Effector memory CD8-positive, alpha-beta T cell (primary cell): Measurements from ENCODE around the gene IL19.

Source experiments
- ATAC-seq: fragments of 150-1000 bp; cut with Tn5 transposase; replicated peaks from 2 replicates; pipeline ENCODE4 v1.10.0; 2021; ENCODE audit warnings: mild to moderate bottlenecking, moderate library complexity
- DNase-seq, 3 experiments: peaks; one replicate each; pipeline ENCODE4 v3.0.0; 2021
- H3K27ac Mint-ChIP-seq, 2 donors: one replicate each; pipeline ENCODE4 v1.8.0; 2022; ENCODE audit warnings: mild to moderate bottlenecking in 2 of 2, mixed read lengths in 2 of 2, moderate library complexity in 2 of 2
- H3K27me3 Mint-ChIP-seq, 2 donors: one replicate each; pipeline ENCODE4 v1.8.0; 2022; ENCODE audit warnings: mixed read lengths in 2 of 2
- H3K36me3 Mint-ChIP-seq: one replicate; pipeline ENCODE4 v1.8.0; 2022; ENCODE audit warnings: mild to moderate bottlenecking, moderate library complexity, mixed read lengths; ENCODE audit not compliant: insufficient read depth
- H3K4me1 Mint-ChIP-seq, 2 donors: one replicate each; pipeline ENCODE4 v1.8.0; 2022; ENCODE audit warnings: low read depth in 2 of 2, mixed read lengths in 2 of 2
- H3K4me3 Mint-ChIP-seq, 2 donors: one replicate each; pipeline ENCODE4 v1.8.0; 2022; ENCODE audit warnings: mild to moderate bottlenecking in 2 of 2, mixed read lengths in 2 of 2, moderate library complexity in 2 of 2
- H3K9me3 Mint-ChIP-seq, 2 donors: one replicate each; pipeline ENCODE4 v1.8.0; 2022; ENCODE audit warnings: mixed read lengths in 2 of 2

IL19 gene

DNA sequence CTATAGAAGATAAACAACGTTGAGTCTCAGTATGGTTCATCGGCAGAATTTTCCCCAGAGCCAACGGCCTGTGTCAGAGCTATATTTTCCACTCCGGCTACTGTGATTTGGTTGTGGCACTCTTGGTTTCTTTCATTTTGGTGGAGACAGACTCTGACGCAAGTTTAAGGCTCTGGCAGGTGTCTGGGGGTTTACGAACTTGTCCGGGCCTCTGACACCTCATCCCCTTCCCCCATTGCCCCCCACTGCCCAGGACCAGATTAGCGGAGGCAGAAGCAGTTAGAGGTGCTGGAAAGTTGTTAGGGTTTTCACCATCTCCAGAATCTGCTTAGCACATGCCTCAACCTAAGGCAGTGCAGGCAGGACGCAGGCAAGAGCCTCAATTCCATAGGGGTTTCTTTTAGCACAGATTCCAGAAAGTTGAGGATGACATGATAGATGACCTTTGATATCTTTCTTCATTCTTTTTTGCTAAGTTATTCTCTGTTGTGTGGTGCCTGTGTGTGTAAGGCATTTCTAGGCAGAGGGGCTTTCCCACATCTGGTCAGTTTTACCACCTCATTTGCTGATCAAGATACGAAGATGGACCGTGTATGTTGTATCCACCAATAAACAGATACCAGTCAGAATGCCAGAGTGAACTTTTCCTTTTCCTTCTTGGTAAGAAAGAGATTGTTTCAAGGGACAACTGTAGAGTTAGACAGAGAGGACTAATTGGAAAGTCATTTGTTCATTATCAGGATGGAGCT, 20.1 kb downstream of the IL19 start:
- peaks cover 43 to 45% of the 10 kb centered on the region in 2 donors for H3K4me1 Mint-ChIP-seq
- H3K9me3 Mint-ChIP-seq: no peaks in the 10 kb centered on the region
- ATAC-seq (no peak), DNase-seq (no peak)
- peak overlapping the region; percentile 54 to 66 for H3K27ac Mint-ChIP-seq
- no peaks in the 10 kb centered on the region for H3K27me3 Mint-ChIP-seq
- H3K4me3 Mint-ChIP-seq: peak overlapping the region; percentile 22 to 53
- peaks cover 6% of the 10 kb centered on the region for H3K36me3 Mint-ChIP-seq

DNA sequence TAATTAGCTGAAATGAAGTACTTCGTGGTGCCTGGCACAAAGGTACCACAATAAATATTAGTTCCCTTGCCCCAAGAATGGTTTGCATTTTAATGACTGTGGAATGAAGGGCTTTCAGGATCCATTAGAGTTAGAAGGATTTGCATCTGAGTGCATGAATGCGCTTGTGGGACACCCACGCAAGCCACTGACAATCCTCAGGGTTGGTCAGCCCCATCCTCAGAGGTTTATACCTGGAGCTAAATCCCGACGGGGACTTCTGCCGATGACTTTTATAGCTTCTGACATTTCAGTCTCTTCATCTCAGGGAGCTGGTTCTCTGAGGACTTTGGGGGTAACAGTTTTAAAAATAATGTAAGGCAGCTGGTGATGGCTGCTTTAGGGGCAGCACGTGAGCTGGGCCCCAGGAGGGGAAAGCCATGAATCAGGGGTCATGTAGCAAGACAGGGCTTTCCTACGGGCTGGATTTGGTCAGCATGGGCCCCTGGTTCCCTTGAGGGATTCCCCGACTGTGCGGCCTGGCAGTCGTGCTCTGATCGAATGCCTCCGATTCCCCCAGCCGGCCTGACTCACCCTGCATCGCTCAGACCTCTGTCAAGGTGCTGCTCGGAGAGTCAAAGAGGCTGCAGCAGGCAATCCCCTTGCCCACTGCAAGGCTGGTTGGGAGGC, 22.5 kb downstream of the IL19 start:
- Mint-ChIP-seq H3K4me1 (peaks cover 24 to 30% of the 10 kb centered on the region in 2 donors), H3K4me3 (no peak overlapping the region), H3K27me3 (no peaks in the 10 kb centered on the region), H3K27ac (no peak overlapping the region), H3K9me3 (no peaks in the 10 kb centered on the region), H3K36me3 (peaks cover 3% of the 10 kb centered on the region)
- ATAC-seq (no peak), DNase-seq (no peak)

DNA sequence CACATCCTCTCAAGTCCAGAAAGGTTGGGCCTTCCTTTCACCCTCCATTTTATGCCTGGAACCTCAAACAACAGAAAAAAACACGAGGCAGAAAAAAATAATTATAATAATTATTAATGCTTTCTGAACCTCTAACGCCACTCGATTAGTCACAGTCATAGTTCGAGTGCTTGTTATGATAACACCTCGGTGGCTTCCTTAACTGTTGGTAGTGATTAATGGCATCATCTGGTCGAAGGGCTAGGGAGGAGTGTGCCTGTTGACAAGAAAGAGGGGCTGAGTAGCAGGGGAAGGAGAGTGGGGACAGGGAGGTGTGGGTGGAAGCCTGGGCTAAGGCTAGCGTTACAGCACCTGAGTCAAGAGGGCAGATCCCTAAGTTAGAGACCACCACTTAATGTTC, 23.0 kb downstream of the IL19 start:
- H3K27ac Mint-ChIP-seq: no peak overlapping the region
- peaks cover 23 to 35% of the 10 kb centered on the region in 2 donors for H3K4me1 Mint-ChIP-seq
- H3K4me3 Mint-ChIP-seq: no peak overlapping the region
- no peaks in the 10 kb centered on the region for H3K27me3 Mint-ChIP-seq
- H3K36me3 Mint-ChIP-seq: peaks cover 3% of the 10 kb centered on the region
- ATAC-seq (no peak), DNase-seq (no peak)
- H3K9me3 Mint-ChIP-seq: no peaks in the 10 kb centered on the region

DNA sequence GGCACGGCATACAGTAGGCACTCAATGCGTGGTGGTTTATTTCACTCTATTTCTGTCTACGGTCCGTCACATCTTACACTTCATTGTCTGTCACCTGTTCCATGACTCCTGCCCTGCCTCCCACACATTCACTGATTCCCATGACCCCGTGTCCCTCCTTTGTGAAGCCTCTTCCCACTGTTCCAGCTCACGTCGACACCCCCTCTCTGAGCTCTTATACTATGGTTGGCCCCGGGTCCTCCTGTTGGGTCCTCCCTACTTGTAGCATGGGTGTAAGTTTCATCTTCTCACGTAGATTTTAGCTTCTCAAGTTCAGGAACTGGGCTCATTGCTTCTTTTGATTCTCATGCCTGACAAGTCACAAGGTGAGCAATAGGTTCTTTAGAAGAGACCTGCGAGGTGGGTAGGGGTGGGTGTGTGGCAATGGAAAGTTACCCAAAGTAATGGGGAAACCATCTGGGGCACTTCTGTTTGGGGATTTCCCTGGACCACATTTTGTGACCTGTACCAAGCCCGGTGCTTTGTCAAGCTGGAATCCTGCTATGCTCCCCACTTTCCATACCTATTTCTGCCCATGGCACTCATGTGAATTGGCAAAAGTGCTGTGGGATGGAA, 23.8 kb downstream of the IL19 start:
- ATAC-seq: peak; percentile 56
- Mint-ChIP-seq H3K4me3 (peak overlapping the region in 1 of 2 donors; percentile 3), H3K36me3 (peaks cover 3% of the 10 kb centered on the region), H3K27ac (peak overlapping the region in 1 of 2 donors; percentile 90), H3K9me3 (no peaks in the 10 kb centered on the region), H3K4me1 (peaks cover 23 to 39% of the 10 kb centered on the region in 2 donors), H3K27me3 (no peaks in the 10 kb centered on the region)
- DNase-seq: no peak

DNA sequence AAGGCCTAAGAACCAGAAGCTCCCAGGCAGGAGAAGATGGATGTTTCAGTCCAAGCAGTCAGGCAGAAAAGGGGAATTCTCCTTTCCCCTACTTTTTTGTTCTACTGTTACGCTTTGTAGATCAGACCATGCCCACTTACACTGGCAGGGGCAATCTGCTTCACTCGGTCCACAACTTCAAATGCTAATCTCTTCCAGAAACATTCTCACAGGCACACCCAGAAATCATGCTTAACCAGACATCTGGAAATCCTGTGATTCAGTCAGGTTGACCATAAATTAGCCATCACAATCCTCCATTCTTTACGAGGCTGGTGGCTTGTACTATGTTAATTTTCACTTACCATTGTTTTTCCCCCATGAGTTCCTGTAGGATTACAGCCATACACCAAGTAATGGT, 25.5 kb downstream of the IL19 start:
- DNase-seq (no peak), ATAC-seq (no peak)
- H3K9me3 Mint-ChIP-seq: no peaks in the 10 kb centered on the region
- peaks cover 3% of the 10 kb centered on the region for H3K36me3 Mint-ChIP-seq
- no peak overlapping the region for H3K27ac Mint-ChIP-seq
- H3K4me1 Mint-ChIP-seq: peaks cover 20 to 33% of the 10 kb centered on the region in 2 donors
- no peak overlapping the region for H3K4me3 Mint-ChIP-seq
- H3K27me3 Mint-ChIP-seq: no peaks in the 10 kb centered on the region

DNA sequence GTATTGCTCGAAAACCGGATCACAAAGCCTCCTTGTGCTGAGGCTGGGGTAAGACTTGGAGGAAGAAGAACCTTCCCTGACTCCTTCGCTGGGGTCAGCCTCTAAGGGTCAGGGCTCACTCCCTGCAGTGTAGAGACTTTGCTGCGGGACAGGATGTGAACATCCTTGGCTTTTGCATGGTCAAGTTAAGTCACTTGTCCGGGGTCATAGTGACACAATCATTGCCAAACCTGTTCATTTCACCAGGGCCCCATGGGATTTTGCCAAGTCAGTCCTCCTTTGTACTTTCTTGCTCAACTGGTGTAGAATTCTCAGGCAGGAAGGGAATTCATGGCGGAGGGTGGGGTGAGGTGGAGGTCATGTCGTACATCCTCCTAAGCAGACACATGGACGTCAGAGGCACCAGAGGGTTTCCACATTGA, 26.4 kb downstream of the IL19 start:
- ATAC-seq (no peak), DNase-seq (no peak)
- H3K9me3 Mint-ChIP-seq: no peaks in the 10 kb centered on the region
- no peaks in the 10 kb centered on the region for H3K27me3 Mint-ChIP-seq
- peak overlapping the region in 1 of 2 donors; percentile 32 for H3K27ac Mint-ChIP-seq
- H3K4me1 Mint-ChIP-seq: peaks cover 20 to 36% of the 10 kb centered on the region in 2 donors
- peaks cover 3% of the 10 kb centered on the region for H3K36me3 Mint-ChIP-seq
- no peak overlapping the region for H3K4me3 Mint-ChIP-seq

DNA sequence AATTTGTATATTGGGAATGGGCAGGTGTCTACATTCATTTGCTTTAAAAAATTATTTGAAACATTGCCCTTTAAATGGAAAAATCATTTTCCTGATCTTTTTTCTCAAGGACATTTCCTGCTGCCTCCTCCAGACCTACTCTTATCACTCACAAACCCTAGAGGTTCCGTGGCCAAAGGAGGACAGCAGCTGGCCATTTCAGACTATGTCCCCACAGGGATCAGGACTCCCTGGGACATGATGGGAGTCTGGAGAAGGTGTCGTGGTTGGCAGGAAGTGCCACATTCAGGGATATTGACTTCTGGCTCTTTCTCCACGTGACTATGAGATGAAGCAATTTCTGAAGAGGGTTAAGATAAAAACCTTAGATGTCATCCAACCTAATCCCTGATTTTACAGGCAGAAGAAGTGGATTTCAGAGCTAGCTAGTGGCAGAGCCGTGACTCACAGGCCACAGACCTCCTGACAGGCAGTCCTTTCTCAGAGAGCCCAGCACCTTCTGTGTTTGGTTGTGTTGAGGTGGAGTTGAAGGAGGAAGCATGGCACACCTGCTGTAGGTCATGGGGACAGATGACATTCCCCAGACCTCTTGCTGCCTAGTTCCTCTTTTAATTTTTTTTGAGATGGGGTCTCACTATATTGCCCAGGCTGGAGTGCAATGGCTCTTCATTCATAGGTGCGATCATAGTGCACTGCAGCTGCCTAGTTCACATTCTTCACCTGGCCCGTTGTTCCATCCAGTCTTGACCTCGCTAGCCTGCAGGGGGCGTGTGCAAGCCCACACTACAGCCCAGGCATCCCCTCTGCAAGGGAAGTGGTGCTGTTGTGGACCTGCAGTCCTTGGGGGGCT, 27.2 kb downstream of the IL19 start:
- H3K27me3 Mint-ChIP-seq: no peaks in the 10 kb centered on the region
- peaks cover 3% of the 10 kb centered on the region for H3K36me3 Mint-ChIP-seq
- peaks cover 23 to 40% of the 10 kb centered on the region in 2 donors for H3K4me1 Mint-ChIP-seq
- H3K4me3 Mint-ChIP-seq: no peak overlapping the region
- no peaks in the 10 kb centered on the region for H3K9me3 Mint-ChIP-seq
- ATAC-seq: peak; percentile 35
- DNase-seq: peak in 1 of 3 experiments; percentile 31
- peak overlapping the region in 1 of 2 donors; percentile 75 for H3K27ac Mint-ChIP-seq

DNA sequence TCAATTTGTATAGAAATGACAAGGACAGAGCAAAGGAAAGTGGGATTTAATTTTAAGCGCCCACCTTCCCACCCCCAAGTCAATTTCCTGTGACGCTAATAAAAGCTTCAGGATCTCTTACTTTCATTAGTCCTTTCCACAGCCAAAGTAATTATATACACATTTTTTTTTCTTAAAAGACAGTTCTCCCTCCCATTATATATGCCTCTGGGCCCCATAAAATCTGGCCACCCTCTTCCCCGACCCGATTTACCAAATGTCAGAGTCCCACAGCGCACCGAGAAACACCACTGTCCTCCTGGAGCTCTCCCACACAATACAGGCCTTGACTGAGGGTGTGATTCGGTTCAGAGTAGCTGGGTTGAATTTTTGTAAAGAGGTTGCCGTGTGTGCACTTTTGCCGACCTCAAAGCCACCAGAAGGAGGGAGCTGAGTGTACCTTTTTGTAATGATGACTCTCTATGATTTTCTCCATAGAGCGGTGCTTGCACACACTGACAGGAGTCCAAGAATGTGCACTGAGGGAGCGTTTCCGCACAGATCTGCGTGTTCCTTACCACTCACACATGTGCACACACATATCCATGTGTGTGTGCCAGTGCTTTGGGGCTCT, 27.9 kb downstream of the IL19 start:
- Mint-ChIP-seq H3K9me3 (no peaks in the 10 kb centered on the region), H3K4me1 (peaks cover 25 to 46% of the 10 kb centered on the region in 2 donors), H3K27ac (peak overlapping the region in 1 of 2 donors; percentile 75), H3K27me3 (no peaks in the 10 kb centered on the region), H3K4me3 (no peak overlapping the region), H3K36me3 (peaks cover 9% of the 10 kb centered on the region)
- no peak for ATAC-seq
- no peak for DNase-seq

DNA sequence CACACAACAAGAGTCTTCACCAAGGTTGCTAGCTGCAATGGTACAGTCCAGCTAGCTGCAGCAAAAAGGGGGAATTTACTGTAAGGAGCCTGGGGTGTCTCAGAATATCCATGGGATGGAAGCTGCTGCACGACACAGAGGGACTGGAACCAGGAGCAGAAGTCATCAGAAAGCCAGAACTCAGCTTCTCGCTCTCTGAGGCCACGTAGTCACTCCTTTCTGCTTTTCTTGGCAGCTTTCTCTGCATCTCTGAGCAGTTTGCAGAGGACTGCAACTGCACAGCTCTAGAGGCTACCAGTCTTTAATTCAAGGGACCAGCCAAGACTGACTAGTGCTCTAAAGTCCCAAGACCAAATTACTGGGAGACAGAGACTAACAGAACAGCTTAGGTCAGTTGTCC, 28.7 kb downstream of the IL19 start:
- peaks cover 7% of the 10 kb centered on the region for H3K36me3 Mint-ChIP-seq
- no peak overlapping the region for H3K4me3 Mint-ChIP-seq
- no peak for ATAC-seq
- no peak overlapping the region for H3K27ac Mint-ChIP-seq
- no peaks in the 10 kb centered on the region for H3K27me3 Mint-ChIP-seq
- no peaks in the 10 kb centered on the region for H3K9me3 Mint-ChIP-seq
- no peak for DNase-seq
- H3K4me1 Mint-ChIP-seq: peaks cover 32 to 53% of the 10 kb centered on the region in 2 donors

DNA sequence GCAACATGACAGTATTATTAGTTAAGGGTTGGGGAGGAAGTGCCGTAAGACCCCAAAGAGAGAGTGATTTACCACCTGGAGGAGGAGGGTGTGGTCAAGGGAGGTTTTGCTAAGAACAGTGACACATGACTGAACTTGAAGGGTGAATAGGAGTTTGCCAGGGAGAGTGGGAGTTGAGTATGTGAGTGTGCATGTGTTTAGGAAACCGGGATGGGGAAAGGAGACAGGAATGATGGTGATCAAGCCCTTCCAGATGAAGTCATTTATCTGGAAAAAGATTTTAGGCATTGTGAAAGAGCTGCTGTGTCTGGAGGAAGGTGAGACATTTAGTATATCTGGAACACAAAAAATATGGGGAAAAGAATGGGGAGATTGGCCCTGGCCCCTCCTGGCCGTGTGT, 29.8 kb downstream of the IL19 start:
- Mint-ChIP-seq H3K4me3 (no peak overlapping the region), H3K9me3 (no peaks in the 10 kb centered on the region), H3K36me3 (peaks cover 5% of the 10 kb centered on the region), H3K4me1 (peaks cover 30 to 49% of the 10 kb centered on the region in 2 donors), H3K27me3 (no peaks in the 10 kb centered on the region), H3K27ac (peak overlapping the region in 1 of 2 donors; percentile 54)
- ATAC-seq (no peak), DNase-seq (no peak)

DNA sequence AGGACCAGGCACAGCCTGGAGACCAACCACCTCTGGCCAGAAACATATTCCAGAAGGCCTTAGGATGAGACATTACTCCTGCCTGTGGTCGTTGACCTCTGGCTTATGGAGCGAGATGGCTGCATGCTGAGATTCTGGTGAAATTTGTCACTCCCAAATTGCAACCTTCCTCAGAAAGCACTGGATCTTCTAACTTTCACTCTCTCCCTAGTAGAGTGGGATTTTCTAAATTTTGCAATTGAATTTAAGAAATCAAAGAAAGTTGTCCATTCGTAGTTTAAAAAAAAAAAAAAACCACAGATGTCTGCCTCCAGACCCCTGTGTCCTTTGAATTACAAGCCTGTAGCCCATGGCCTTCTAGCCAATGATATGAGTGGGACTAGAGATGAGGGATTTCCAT, 30.3 kb downstream of the IL19 start:
- H3K4me1 Mint-ChIP-seq: peaks cover 30 to 47% of the 10 kb centered on the region in 2 donors
- no peaks in the 10 kb centered on the region for H3K27me3 Mint-ChIP-seq
- H3K27ac Mint-ChIP-seq: peak overlapping the region; percentile 68 to 90
- DNase-seq (no peak), ATAC-seq (no peak)
- H3K36me3 Mint-ChIP-seq: peaks cover 5% of the 10 kb centered on the region
- H3K4me3 Mint-ChIP-seq: no peak overlapping the region
- no peaks in the 10 kb centered on the region for H3K9me3 Mint-ChIP-seq

DNA sequence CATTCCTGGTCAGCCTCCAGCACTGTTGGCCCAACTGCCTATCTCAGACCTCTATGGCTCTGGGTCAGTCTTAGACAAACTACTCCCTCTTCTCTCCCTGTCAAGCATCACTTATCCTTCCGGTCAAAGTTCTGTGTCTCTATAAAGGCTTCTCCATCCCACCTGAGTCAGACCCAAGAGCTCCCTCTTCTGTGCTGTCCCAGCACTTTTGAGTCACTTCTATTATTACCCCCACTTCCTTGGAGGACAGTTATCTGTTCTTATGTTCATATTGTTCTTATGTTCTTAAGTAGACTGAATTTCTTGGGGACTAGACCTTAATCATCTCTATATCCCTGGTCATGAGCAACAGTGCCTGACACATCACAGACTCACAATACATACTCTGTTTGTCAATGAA, 30.9 kb downstream of the IL19 start:
- no peak for DNase-seq
- H3K36me3 Mint-ChIP-seq: peaks cover 5% of the 10 kb centered on the region
- no peak for ATAC-seq
- peaks cover 30 to 47% of the 10 kb centered on the region in 2 donors for H3K4me1 Mint-ChIP-seq
- peak overlapping the region; percentile 68 to 90 for H3K27ac Mint-ChIP-seq
- H3K27me3 Mint-ChIP-seq: no peaks in the 10 kb centered on the region
- no peaks in the 10 kb centered on the region for H3K9me3 Mint-ChIP-seq
- H3K4me3 Mint-ChIP-seq: no peak overlapping the region

DNA sequence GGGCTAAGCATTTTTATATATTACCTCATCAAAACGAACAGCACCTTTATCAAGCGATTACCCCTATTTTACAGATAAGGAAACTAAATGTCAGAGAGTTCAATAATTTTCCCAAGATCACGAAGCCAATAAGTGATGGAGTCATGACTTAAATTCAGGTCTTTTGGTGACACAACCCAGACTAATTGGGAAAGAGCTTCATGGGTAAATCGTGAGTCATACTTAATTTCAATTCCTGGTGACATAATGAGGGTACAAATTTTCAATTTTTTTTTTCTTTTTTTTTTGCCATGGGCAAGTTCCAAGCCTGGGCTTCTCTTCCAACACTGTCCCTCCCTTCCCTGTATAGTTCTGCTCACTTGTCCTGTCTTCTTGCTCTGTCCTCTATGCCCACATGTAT, 31.8 kb downstream of the IL19 start:
- Mint-ChIP-seq H3K27ac (peak overlapping the region; percentile 89 to 90), H3K27me3 (no peaks in the 10 kb centered on the region), H3K36me3 (peaks cover 5% of the 10 kb centered on the region), H3K4me3 (peak overlapping the region in 1 of 2 donors; percentile 42), H3K9me3 (no peaks in the 10 kb centered on the region), H3K4me1 (peaks cover 30 to 47% of the 10 kb centered on the region in 2 donors)
- DNase-seq (no peak), ATAC-seq (no peak)
